ENCODE results near the gene SNX27.

- TF ChIP-seq CTCF (IDR thresholded peaks at IDR 0.05), result no peak
- TF ChIP-seq POLR2A (IDR thresholded peaks at IDR 0.05), result no peak
Observed at GRCh38 chr1:151720974-151721787, 109.3 kb downstream of the SNX27 start, which contains the start of gene RIIAD1.
